ENCODE measurements around the gene MIEN1.
"Not testable (repeated sequence)": the region's sequence is repeated elsewhere in the genome, so short reads cannot be mapped to it uniquely, and the experiment has no call there.

MIEN1 gene

DNA sequence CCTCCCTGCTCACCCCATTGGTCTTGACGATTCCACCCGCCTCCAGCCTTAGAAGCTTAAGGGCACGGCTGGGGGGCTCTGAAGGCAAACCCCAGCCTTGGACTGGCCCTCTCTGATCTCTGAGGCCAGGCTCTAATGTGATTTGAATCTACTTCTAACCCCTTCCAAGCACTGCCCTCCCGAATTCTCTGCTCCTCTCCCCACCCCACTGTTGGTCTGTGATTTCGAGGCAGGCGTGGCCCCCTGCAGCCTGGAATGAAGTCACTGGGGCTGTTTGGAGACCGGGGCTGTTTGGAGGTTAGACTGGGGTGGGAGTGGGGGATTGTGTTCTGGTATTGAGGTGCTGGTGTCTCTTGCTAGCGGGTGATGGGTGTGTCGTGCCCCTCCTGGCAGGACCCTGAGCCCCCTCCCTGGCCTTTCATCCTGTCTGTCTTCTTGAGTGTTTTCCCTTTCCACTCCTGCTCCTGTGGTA, 9.6 kb upstream of the MIEN1 start:
- DNase-seq (ENCODE audit: low read depth): no peak

DNA sequence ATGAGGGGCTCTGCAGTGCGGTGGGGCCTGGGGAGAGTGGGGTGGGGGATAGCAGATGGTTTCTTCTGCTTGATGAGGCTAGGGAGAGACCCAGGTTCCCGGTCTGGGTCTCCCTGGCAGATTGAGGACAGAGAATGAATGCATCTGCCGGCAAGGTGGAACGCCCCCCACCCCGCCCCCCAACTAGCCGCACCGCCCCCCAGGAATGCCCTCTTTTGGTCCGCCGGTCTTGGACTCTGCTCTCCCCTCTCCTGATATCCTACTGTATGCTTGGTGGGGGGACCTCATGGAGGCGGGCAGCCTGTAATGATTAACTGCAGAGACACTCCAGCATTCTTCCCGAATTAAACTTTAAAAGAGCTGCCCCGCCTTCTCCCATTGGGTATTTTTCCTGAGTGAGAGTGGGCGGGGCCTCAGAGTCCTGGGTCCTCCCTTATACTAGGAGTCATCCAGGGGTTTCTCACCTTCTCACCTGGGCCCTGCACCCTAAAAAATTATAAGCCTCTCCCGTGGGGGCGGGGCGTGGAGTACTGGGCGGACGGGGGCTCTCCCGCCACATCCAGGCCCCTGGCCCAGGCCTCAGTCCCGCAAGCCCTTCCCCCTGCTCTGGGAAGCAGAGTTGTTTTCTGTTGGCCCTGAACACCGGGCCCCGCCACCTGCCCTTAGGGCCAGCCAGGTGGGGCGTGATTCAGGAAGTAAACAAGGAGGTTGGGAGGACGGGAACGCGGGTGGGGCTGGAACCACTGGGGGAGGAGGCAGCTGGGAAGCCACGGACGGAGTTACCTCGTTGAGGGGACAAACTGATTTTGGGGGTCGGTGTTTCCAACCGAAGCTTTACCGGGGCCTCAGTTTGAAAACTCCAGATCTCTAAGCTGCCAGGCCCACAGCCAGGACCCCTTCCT, 8.9 kb upstream of the MIEN1 start:
- DNase-seq (ENCODE audit: low read depth): no peak

DNA sequence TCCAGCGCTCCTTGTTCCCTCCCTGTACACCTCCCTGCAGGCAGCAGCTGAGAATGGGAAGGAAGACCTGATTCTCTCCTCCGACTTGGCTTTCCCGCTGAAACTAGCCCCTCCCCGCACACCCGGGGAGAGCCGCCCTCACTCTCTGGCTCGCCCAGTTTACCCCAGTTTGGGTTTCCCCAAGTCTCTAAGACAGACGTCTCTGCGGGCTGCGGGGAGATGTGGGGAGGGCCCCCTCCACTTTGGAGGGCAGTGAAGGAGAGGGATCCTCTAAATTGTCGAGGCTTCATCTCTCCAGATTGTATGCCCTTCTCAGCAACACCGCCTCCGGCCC, 8.2 kb upstream of the MIEN1 start:
- no peak for DNase-seq (ENCODE audit: low read depth)

- DNase-seq (ENCODE audit: low read depth): no peak
Observed at GRCh38 chr17:39737760-39738567, 7.6 kb upstream of the MIEN1 start, which contains the start of gene GRB7. TSS of gene GRB7 (plus strand) at chr17:39737938. CDS start at chr17:39742302, 4,364 bp downstream.

DNA sequence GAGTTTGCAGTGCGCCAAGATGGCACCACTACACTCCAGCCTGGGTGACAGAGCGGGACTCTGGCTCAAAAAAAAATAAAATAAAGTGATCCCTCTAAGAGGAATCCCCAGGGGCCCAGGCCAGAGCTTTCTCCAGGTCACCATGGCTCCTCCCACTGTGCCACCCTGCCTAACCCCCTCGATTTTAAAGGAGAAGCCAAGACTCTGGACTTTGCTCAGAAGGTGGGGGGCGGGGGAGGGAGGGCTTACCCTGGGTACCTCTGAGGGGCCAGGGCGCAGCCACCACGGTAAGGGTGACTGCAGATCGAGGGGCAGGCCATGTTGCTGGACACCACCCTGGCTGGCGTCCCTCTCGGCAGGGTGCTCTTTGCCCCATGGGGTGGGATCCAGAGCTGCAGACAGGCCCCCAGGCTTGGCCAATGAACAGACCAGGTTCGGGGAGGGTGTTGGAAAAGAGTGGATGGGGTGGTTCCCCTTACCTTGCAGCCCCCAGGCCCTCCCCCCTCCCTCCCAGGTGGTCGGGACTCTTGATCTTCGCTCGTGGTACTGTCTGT, 7.0 kb upstream of the MIEN1 start:
- DNase-seq (ENCODE audit: low read depth): no peak

DNA sequence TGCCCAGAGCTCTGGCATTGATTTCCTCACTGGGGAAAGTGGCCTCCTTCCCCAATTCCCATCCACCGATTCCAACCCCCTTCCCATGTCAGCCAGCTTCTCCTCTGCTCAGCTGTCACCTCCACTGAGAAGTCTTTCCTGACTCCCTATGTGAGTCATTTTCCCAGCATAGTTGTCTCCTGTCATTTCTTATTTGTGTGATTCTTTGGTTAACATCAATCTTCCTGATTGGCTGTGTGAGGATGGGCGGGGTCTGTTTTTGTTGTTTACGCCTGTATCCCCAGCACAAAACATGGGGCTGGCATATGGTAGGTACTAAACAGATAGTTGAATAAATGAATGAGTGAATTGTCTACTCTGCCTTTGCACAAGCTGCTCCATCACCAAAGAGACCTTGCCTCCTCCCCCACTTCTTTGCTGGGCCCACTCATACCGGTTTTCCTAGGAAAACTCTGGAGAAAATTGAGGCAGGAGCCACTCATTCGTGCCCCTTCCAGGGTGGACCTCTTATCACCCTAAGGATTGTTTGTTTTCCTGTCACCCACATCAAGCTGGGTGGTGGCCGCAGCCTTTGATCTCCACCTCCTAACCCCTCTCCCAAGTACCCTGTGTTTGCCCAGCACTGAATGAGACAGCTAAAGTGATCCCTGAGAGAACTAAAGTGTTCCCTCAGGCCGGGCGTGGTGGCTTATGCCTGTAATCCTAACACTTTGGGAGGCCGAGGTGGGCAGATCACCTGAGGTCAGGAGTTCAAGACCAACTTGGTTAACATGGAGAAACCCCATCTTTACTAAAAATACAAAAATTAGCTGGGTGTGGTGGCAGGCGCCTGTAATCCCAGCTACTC, 6.2 kb upstream of the MIEN1 start:
- no peak for DNase-seq (ENCODE audit: low read depth)

DNA sequence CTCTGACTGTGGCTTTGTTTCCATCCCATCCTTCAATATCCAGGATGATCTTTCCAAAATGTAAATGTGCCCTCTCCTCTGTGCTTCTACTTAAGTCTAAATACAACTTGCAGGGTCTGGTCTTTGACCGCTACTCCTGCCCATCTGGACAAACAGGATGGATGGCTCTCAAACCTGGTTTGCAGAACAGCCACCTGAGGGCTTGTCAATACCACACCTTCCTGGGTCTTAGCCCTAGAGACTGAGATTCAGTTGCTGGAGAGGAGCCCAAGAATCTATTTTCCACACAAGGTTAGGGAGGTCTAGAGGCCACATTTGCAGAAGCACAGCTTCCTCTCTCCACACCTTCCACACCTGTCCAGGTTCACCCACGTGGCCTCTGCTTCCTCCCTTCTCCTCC, 5.5 kb upstream of the MIEN1 start:
- no peak for DNase-seq (ENCODE audit: low read depth)

DNA sequence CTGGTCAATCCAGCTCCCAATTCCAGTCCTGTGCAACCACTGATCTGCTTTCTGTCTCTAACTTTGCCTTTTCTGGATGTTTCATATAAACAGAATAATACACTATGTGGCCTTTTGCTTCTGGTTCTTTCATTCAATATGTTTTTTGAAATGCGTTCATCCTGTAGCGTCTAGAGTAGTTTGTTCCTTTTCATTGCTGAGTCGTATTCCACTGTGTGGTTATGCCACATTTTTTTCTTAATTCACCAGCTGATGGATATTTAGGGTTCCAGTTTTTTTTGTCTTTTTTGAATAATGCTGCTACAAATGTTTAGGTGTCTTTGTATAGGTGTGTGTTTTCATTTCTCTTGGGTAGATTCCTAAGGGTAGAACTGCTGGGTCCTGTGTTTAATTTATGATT, 2.3 kb upstream of the MIEN1 start:
- DNase-seq (ENCODE audit: low read depth): no peak

DNA sequence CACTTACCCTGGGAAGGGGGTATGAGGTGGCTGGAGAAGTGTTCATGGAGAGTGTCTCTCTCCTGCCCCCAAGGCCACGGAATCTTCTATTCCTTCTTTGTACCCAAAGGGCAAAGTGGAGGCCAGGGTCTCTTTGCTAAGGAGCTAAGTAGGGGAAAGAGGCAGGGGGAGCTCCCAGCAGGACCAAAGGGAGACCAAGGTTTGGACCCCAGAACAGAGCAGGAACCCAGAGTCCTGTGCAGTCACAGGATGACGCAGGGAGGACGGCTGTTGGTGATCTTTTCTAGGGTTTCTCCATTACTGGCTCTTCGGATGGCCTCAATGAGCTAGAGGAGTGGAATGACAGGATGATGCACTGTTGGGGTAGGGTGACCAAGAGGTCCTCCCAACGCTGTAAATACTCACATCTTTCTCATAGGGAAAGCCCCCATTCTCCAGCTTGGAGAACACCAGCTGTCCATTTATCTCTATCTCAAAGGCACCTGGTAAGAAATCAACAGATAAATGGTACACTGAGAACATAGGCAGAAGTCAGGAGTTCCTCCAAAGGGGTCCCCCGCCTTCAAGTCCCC, 966 bp downstream of the MIEN1 start:
- DNase-seq (ENCODE audit: low read depth): no peak

- DNase-seq (ENCODE audit: low read depth): no peak
Observed at GRCh38 chr17:39727556-39727955, 2.8 kb downstream of the MIEN1 start.

DNA sequence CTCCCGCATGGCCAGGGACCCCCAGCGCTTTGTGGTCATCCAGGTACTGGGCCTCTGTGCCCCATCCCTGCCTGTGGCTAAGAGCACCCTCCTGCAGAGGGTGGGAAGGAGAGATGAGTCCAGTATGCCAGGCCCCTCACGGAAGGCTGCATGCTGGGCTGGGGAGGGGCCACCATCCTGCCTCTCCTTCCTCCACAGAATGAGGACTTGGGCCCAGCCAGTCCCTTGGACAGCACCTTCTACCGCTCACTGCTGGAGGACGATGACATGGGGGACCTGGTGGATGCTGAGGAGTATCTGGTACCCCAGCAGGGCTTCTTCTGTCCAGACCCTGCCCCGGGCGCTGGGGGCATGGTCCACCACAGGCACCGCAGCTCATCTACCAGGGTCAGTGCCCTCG, 3.7 kb downstream of the MIEN1 start:
- no peak for DNase-seq (ENCODE audit: low read depth)

DNA sequence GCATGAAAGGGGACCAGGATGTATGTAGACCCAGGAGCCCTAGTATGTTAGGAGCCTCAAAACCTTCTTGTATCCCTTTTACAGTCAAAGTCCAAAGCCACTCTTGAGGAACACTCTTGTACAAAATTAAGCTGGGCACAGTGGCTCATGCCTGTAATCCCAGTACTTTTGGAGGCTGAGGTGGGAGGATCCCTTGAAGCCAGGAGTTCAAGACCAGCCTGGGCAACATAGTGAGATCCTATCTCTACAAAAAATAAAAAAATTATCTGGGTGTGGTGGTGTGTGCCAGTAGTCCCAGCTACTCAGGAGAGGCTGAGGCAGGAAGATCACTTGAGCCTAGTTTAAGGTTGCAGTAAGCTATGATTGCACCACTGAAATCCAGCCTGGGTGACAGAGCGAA, 4.4 kb downstream of the MIEN1 start:
- not testable (repeated sequence) for DNase-seq (ENCODE audit: low read depth)

DNA sequence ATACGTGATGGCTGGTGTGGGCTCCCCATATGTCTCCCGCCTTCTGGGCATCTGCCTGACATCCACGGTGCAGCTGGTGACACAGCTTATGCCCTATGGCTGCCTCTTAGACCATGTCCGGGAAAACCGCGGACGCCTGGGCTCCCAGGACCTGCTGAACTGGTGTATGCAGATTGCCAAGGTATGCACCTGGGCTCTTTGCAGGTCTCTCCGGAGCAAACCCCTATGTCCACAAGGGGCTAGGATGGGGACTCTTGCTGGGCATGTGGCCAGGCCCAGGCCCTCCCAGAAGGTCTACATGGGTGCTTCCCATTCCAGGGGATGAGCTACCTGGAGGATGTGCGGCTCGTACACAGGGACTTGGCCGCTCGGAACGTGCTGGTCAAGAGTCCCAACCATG, 5.6 kb downstream of the MIEN1 start:
- DNase-seq (ENCODE audit: low read depth): no peak

- no peak for DNase-seq (ENCODE audit: low read depth)
Observed at GRCh38 chr17:39722965-39723848, 7.1 kb downstream of the MIEN1 start.

DNA sequence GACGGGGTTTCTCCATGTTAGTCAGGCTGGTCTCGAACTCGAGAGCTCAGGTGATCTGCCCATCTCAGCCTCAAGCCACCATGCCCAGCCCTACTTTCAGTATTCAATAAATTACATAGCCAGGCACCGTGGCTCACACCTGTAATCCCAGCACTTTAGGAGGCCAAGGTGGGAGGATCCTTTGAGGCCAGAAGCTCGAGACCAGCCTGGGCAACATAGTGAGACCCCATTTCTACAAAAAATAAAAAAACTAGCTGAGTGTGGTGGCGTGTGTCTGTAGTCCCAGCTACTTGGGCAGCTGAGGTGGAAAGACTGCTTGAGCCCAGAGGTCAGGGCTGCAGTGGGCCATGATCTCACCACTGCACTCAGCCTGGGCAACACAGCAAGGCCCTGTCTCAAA, 8.2 kb downstream of the MIEN1 start:
- no peak for DNase-seq (ENCODE audit: low read depth)

- DNase-seq (ENCODE audit: low read depth): no peak
Observed at GRCh38 chr17:39719563-39720355, 10.6 kb downstream of the MIEN1 start.

DNA sequence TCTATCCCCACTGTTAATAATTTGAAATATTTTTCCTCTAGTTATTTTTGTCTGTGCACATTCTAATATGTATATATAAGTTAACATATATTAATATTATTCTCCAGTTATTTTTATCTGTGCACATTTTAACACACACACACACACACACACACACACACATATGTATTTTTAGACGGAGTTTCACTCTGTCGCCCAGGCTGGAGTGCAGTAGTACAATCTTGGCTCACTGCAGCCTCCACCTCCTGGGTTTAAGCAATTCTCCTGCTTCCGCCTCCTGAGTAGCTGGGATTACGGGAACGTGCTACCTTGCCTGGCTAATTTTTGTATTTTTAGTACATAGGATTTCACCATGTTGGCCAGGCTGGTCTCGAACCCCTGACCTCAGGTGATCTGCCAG, 12.7 kb downstream of the MIEN1 start:
- DNase-seq (ENCODE audit: low read depth): no peak

DNA sequence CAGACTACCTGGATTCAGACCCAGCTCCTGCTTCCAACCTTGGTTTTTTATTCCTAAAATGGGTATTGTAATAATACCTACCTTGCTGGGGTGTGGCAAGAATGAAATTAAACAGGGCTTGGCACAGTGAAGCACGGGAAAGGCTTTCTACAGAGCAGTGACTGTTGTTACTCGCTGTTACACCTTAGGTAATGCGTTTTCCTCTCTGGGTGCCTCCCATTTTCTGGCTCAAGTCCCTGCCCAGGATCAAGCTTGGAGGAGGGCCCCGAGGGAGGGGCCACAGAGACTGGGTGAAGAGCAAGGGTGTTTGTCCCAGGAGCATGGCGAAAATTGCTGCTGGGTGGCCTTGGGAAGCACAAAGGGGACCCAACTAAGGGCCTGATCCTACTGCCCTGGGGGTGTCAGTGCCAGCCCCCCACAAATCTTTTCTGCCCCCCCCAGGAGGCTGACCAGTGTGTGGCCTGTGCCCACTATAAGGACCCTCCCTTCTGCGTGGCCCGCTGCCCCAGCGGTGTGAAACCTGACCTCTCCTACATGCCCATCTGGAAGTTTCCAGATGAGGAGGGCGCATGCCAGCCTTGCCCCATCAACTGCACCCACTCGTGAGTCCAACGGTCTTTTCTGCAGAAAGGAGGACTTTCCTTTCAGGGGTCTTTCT, 13.3 kb downstream of the MIEN1 start:
- no peak for DNase-seq (ENCODE audit: low read depth)

Data from stromal cell of bone marrow (primary cell).